PC-3 (cell line): ENCODE data around the gene MKLN1. TPM values are rescaled to one million over a fixed set of nuclear protein-coding genes. Genes with fewer than 3 reads are reported as not detected.
"Not testable (repeated sequence)": the region's sequence is repeated elsewhere in the genome, so short reads cannot be mapped to it uniquely, and the experiment has no call there.

ENCODE experiments used
- ATAC-seq: fragments of 200-7000 bp; cut with Tn5 transposase; 2 replicates; pipeline ENCODE4 v1.9.1; 2020; ENCODE audit warnings: mild to moderate bottlenecking, moderate library complexity
- BruUV-seq: library from RNA; stranded (reverse); fragments of 400-500 nt; replicated peaks from 2 replicates; lab custom pipeline; 2021; lab: Mats Ljungman, UMichigan
- CTCF ChIA-PET: fragments of 300-600 bp; sonication (Branson Sonifier 250); formaldehyde crosslinking; loops from one replicate; lab custom pipeline; 2022; ENCODE audit warnings: antibody characterized with exemption; lab: Charles Lee
- POLR2A ChIA-PET: fragments of 300-600 bp; sonication (Branson Sonifier 250); formaldehyde crosslinking; loops from one replicate; lab custom pipeline; 2022; ENCODE audit warnings: antibody characterized with exemption; ENCODE audit not compliant: unreplicated experiment; lab: Charles Lee
- DNase-seq: peaks from one replicate; pipeline ENCODE4 v3.0.0-alpha.2; 2015
- H2AFZ ChIP-seq: fragments of 300-600 bp; sonication (generic); 2 replicates; pipeline ENCODE4 v1.6.0; 2016; ENCODE audit warnings: antibody characterized with exemption, low read length
- H3F3A ChIP-seq: fragments of 300-600 bp; sonication (generic); one replicate; pipeline ENCODE4 v1.6.0; 2017; ENCODE audit warnings: antibody characterized with exemption, low read length, control low read depth, mild to moderate bottlenecking; ENCODE audit not compliant: unreplicated experiment
- H3K27ac ChIP-seq: fragments of 300-600 bp; sonication (generic); 2 replicates; pipeline ENCODE4 v1.5.1; 2016; ENCODE audit warnings: mild to moderate bottlenecking, low read length
- H3K27me3 ChIP-seq: fragments of 300-600 bp; sonication (generic); 2 replicates; pipeline ENCODE4 v1.6.1; 2016; ENCODE audit warnings: low read length, mixed read lengths
- H3K36me3 ChIP-seq: fragments of 300-600 bp; sonication (generic); 2 replicates; pipeline ENCODE4 v1.6.1; 2016; ENCODE audit warnings: low read depth, mixed run types, low read length, mixed read lengths
- H3K4me1 ChIP-seq: fragments of 300-600 bp; sonication (generic); 2 replicates; pipeline ENCODE4 v1.5.1; 2016; ENCODE audit warnings: low read length; ENCODE audit not compliant: insufficient read depth
- H3K4me2 ChIP-seq: fragments of 300-600 bp; sonication (generic); 2 replicates; pipeline ENCODE4 v1.6.0; 2016; ENCODE audit warnings: low read length
- H3K4me3 ChIP-seq: fragments of 300-600 bp; sonication (generic); 2 replicates; pipeline ENCODE4 v1.5.1; 2016; ENCODE audit warnings: mild to moderate bottlenecking, low read length, mixed read lengths
- H3K79me2 ChIP-seq: fragments of 300-600 bp; sonication (generic); 2 replicates; pipeline ENCODE4 v1.6.1; 2017; ENCODE audit warnings: low read length, mixed read lengths
- H3K9ac ChIP-seq: fragments of 300-600 bp; sonication (generic); 2 replicates; pipeline ENCODE4 v1.6.0; 2016; ENCODE audit warnings: mild to moderate bottlenecking, low read length
- H3K9me2 ChIP-seq: fragments of 300-600 bp; sonication (generic); replicated peaks from 2 replicates; pipeline ENCODE4 v1.6.1; 2016; ENCODE audit warnings: mixed run types, low read length, mixed read lengths
- H3K9me3 ChIP-seq: fragments of 300-600 bp; sonication (generic); 2 replicates; pipeline ENCODE4 v1.6.1; 2016; ENCODE audit warnings: low read length, mixed read lengths
- H4K20me1 ChIP-seq: fragments of 300-600 bp; sonication (generic); 2 replicates; pipeline ENCODE4 v1.6.1; 2016; ENCODE audit warnings: low read length, mixed read lengths
- EZH2 ChIP-seq: fragments of 300-600 bp; sonication (generic); IDR thresholded peaks from one replicate; pipeline ENCODE4 v1.6.1; 2017; ENCODE audit warnings: antibody characterized with exemption, mild to moderate bottlenecking, low read length; ENCODE audit not compliant: unreplicated experiment
- EZH2phosphoT487 ChIP-seq: fragments of 300-600 bp; sonication (generic); IDR thresholded peaks from 2 replicates; pipeline ENCODE4 v1.6.1; 2018; ENCODE audit warnings: mild to moderate bottlenecking, antibody characterized with exemption, low read length, borderline replicate concordance
- intact Hi-C: fragments of 100-400 bp; cut with micrococcal nuclease; formaldehyde crosslinking; loops from 2 replicates; pipeline ENCODE4 v1.9.0; 2023
- total RNA-seq: library from RNA; depleted of rRNA; stranded (reverse); fragments of >200 nt; gene quantifications from 2 replicates; pipeline ENCODE4 v1.2.3, GENCODE V29; 2014
- TF ChIP-seq, protein P1 (sequence below): fragments of 300-600 bp; sonication (generic); conservative IDR thresholded peaks from 2 replicates; pipeline ENCODE4 v1.5.1; 2017; ENCODE audit warnings: antibody characterized with exemption, low read depth, mild to moderate bottlenecking, low read length

Gene MKLN1
- total RNA-seq, 1 experiment from 2014 or later = 16.3 TPM

- Histone ChIP-seq H3K4me3 (no peak overlapping the region), H3K79me2 (no peaks in the 10 kb centered on the region), H3K4me1 (no peaks in the 10 kb centered on the region), H4K20me1 (no peaks in the 10 kb centered on the region), H2AFZ (no peak overlapping the region), H3K27me3 (no peaks in the 10 kb centered on the region), H3F3A (no peaks in the 10 kb centered on the region), H3K9ac (no peak overlapping the region), H3K9me2 (no peaks in the 10 kb centered on the region), H3K4me2 (no peak overlapping the region), H3K9me3 (no peaks in the 10 kb centered on the region), H3K36me3 (peaks cover 10% of the 10 kb centered on the region; the same call in 1 of the 2 replicates), H3K27ac (no peak overlapping the region)
- ATAC-seq = peak; percentile 4; the same call in 1 of the 2 replicates
- TF ChIP-seq EZH2phosphoT487 (no peak), EZH2 (no peak)
- TF ChIP-seq, protein P1, sequence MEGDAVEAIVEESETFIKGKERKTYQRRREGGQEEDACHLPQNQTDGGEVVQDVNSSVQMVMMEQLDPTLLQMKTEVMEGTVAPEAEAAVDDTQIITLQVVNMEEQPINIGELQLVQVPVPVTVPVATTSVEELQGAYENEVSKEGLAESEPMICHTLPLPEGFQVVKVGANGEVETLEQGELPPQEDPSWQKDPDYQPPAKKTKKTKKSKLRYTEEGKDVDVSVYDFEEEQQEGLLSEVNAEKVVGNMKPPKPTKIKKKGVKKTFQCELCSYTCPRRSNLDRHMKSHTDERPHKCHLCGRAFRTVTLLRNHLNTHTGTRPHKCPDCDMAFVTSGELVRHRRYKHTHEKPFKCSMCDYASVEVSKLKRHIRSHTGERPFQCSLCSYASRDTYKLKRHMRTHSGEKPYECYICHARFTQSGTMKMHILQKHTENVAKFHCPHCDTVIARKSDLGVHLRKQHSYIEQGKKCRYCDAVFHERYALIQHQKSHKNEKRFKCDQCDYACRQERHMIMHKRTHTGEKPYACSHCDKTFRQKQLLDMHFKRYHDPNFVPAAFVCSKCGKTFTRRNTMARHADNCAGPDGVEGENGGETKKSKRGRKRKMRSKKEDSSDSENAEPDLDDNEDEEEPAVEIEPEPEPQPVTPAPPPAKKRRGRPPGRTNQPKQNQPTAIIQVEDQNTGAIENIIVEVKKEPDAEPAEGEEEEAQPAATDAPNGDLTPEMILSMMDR = no peak
- no TSS peak for BruUV-seq
- DNase-seq = no peak
- POLR2A ChIA-PET = no interaction called here
- CTCF ChIA-PET = no interaction called here
- intact Hi-C loops = no loop called here
Observed at GRCh38 chr7:131502810-131503508, 175.3 kb downstream of the MKLN1 start.

DNA sequence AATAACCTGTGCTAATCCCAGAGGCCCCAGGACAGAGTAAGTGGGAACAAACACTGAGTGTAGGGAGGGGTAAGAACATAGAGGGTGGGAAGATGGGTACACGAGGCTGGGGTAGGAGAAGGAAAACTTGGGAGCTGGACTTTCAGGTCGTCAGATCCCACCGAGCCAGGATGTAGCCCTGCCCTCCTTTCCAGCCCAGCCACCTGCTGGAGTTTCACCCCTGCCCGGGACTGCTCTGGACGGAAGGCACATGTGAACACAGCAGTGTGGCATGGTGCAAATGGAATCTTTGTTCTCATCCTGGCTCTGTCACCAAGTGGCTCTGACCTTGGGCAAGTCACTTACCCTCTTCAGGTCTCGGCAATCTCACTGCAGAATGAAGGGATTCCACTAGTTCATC is 176.0 kb downstream of the MKLN1 start:
- H3K4me2 ChIP-seq = no peak overlapping the region
- H3K9ac ChIP-seq = no peak overlapping the region
- no peaks in the 10 kb centered on the region for H4K20me1 ChIP-seq
- ChIA-PET POLR2A (interaction anchor here (0.6 kb wide), 1 partner anchor 37 kb away, joined by 5 read pairs; no protein-coding TSS in a partner anchor), CTCF (no interaction called here)
- H3K79me2 ChIP-seq = no peaks in the 10 kb centered on the region
- ATAC-seq (no peak), DNase-seq (no peak)
- no peaks in the 10 kb centered on the region for H3K4me1 ChIP-seq
- H2AFZ ChIP-seq = no peak overlapping the region
- H3K9me3 ChIP-seq = no peaks in the 10 kb centered on the region
- no peaks in the 10 kb centered on the region for H3K9me2 ChIP-seq
- intact Hi-C loops = no loop called here
- H3F3A ChIP-seq = no peaks in the 10 kb centered on the region
- no peaks in the 10 kb centered on the region for H3K27me3 ChIP-seq
- H3K36me3 ChIP-seq = peaks cover 13% of the 10 kb centered on the region; the same call in 1 of the 2 replicates
- no peak overlapping the region for H3K27ac ChIP-seq
- no peak for TF ChIP-seq EZH2phosphoT487
- TF ChIP-seq, protein P1 = no peak
- no peak for TF ChIP-seq EZH2
- no peak overlapping the region for H3K4me3 ChIP-seq
- BruUV-seq = TSS peak; percentile 1

- no peaks in the 10 kb centered on the region for H4K20me1 ChIP-seq
- H2AFZ ChIP-seq = no peak overlapping the region
- intact Hi-C loops = no loop called here
- H3K4me3 ChIP-seq = no peak overlapping the region
- ChIA-PET POLR2A (interaction anchor here (0.6 kb wide), 1 partner anchor 36 kb away, joined by 5 read pairs; no protein-coding TSS in a partner anchor), CTCF (no interaction called here)
- no peak overlapping the region for H3K4me2 ChIP-seq
- H3K9me2 ChIP-seq = no peaks in the 10 kb centered on the region
- ATAC-seq (no peak), DNase-seq (no peak)
- H3K36me3 ChIP-seq = peaks cover 13% of the 10 kb centered on the region; the same call in 1 of the 2 replicates
- no peaks in the 10 kb centered on the region for H3K4me1 ChIP-seq
- H3K27me3 ChIP-seq = no peaks in the 10 kb centered on the region
- no peaks in the 10 kb centered on the region for H3K79me2 ChIP-seq
- BruUV-seq = no TSS peak
- no peaks in the 10 kb centered on the region for H3K9me3 ChIP-seq
- TF ChIP-seq, protein P1 = no peak
- TF ChIP-seq EZH2 (no peak), EZH2phosphoT487 (no peak)
- no peaks in the 10 kb centered on the region for H3F3A ChIP-seq
- no peak overlapping the region for H3K27ac ChIP-seq
- no peak overlapping the region for H3K9ac ChIP-seq
Observed at GRCh38 chr7:131504157-131504899, 176.7 kb downstream of the MKLN1 start.

GRCh38 chr7:131505037-131505620 is 177.5 kb downstream of the MKLN1 start:
- not testable (repeated sequence) for H4K20me1 ChIP-seq, BruUV-seq, H3K9me3 ChIP-seq

More at GRCh38 chr7:131505037-131505620, 177.5 kb downstream of the MKLN1 start:
- DNase-seq, H3K27ac ChIP-seq, POLR2A ChIA-PET, H3K79me2 ChIP-seq, H3K4me1 ChIP-seq, H2AFZ ChIP-seq, H3K4me2 ChIP-seq, ATAC-seq, H3K27me3 ChIP-seq, H3K9ac ChIP-seq, H3K4me3 ChIP-seq, H3F3A ChIP-seq, CTCF ChIA-PET, H3K9me2 ChIP-seq: not testable (repeated sequence)
- peaks cover 13% of the 10 kb centered on the region; the same call in 1 of the 2 replicates for H3K36me3 ChIP-seq
- intact Hi-C loops = loop anchor here (5.0 kb wide), 1 partner anchor 52 kb away; the partner anchor contains the start of gene PODXL
